Testis (tissue), 3 donors: Measurements from ENCODE around the gene MSRB1. TPM values are rescaled to one million over a fixed set of nuclear protein-coding genes. Genes with fewer than 3 reads are reported as not detected.

Source experiments
- DNase-seq: peaks from one replicate; pipeline ENCODE4 v3.0.0-alpha.2; 2019
- H3K27ac ChIP-seq, 2 donors: fragments of 200-600 bp; sonication (generic); one replicate each; pipeline ENCODE4 v1.5.1; 2019
- H3K27me3 ChIP-seq: fragments of 200-600 bp; sonication (generic); one replicate; pipeline ENCODE4 v1.5.1; 2019
- H3K36me3 ChIP-seq: fragments of 200-600 bp; sonication (generic); one replicate; pipeline ENCODE4 v1.5.1; 2017; ENCODE audit warnings: low read depth; ENCODE audit errors: missing control alignments
- H3K4me1 ChIP-seq: fragments of 200-600 bp; sonication (generic); one replicate; pipeline ENCODE4 v1.5.1; 2019
- H3K4me3 ChIP-seq, 2 donors: fragments of 200-600 bp; sonication (generic); one replicate each; pipeline ENCODE4 v1.5.1; 2017 to 2019
- H3K9me3 ChIP-seq: fragments of 200-600 bp; sonication (generic); one replicate; pipeline ENCODE4 v1.5.1; 2017
- CTCF ChIP-seq, 3 experiments: fragments of 450-650 bp in 2 of 3; fragments of 200-600 bp in 1 of 3; sonication (generic) in 1 of 3; IDR thresholded peaks; one replicate each; pipeline ENCODE4 v1.5.1; 2016 to 2019; ENCODE audit warnings: antibody characterized with exemption in 3 of 3, mild to moderate bottlenecking in 2 of 3, moderate library complexity in 1 of 3
- POLR2A ChIP-seq: fragments of 450-650 bp; IDR thresholded peaks from one replicate; pipeline ENCODE4 v1.6.1; 2017; ENCODE audit warnings: antibody characterized with exemption, mild to moderate bottlenecking, moderate library complexity
- WGBS, 2 donors: methylation state at CpG; one replicate each; pipeline ENCODE4 v1.1.5; 2018; 5-methylcytosine and 5-hydroxymethylcytosine counted together
- intact Hi-C: fragments of 100-400 bp; cut with DNase I; formaldehyde crosslinking; loops from one replicate; pipeline ENCODE4 v1.15.1; 2023; ENCODE audit warnings: low total_unique reads
- polyA plus RNA-seq: library from polyadenylated mRNA; stranded (reverse); fragments of 350-450 nt; fragmentation: Illumina TruSeq; extraction: RNeasy Lipid Tissue Mini Kit (QIAGEN cat#74804); gene quantifications from one replicate; pipeline ENCODE4 v1.2.3, GENCODE V29; 2014; ENCODE audit warnings: low read depth, low replicate concordance; ENCODE audit not compliant: insufficient read depth
- total RNA-seq, 2 donors: library from RNA; depleted of rRNA; stranded (reverse); fragments of >200 nt; gene quantifications; one replicate each; pipeline ENCODE4 v1.2.3, GENCODE V29; 2016

MSRB1 gene
- total and polyA plus RNA-seq, 3 donors from 2014 or later: 17.5 to 35.2 (median 19.8) TPM

GRCh38 chr16:1915732-1916639 is 27.0 kb downstream of the MSRB1 start:
- no peak for TF ChIP-seq POLR2A
- TF ChIP-seq CTCF (IDR thresholded peaks at IDR 0.05): no peak
- Histone ChIP-seq H3K4me1 (peaks cover 2% of the 10 kb centered on the region), H3K27me3 (no peaks in the 10 kb centered on the region), H3K36me3 (no peaks in the 10 kb centered on the region), H3K9me3 (no peaks in the 10 kb centered on the region), H3K4me3 (no peak overlapping the region), H3K27ac (no peak overlapping the region)
- intact Hi-C loops: no loop called here
- no peak for DNase-seq
- 69 to 85% methylated on average over 13 to 25 of the region's 25 CpGs for WGBS, 2 donors

- H3K36me3 ChIP-seq: no peaks in the 10 kb centered on the region
- H3K9me3 ChIP-seq: no peaks in the 10 kb centered on the region
- H3K4me1 ChIP-seq: peaks cover 2% of the 10 kb centered on the region
- TF ChIP-seq POLR2A (no peak), CTCF (IDR thresholded peaks at IDR 0.05) (no peak)
- no peaks in the 10 kb centered on the region for H3K27me3 ChIP-seq
- intact Hi-C loops: no loop called here
- H3K27ac ChIP-seq: no peak overlapping the region
- H3K4me3 ChIP-seq: no peak overlapping the region
- no peak for DNase-seq
- 75 to 82% methylated on average over 8 of the region's 8 CpGs for WGBS, 2 donors
These were observed 28.0 kb downstream of the MSRB1 start for GRCh38 chr16:1914988-1915387.

- Histone ChIP-seq H3K27ac (no peak overlapping the region), H3K27me3 (no peaks in the 10 kb centered on the region), H3K9me3 (no peaks in the 10 kb centered on the region), H3K4me1 (peaks cover 2% of the 10 kb centered on the region), H3K36me3 (no peaks in the 10 kb centered on the region), H3K4me3 (no peak overlapping the region)
- no peak for DNase-seq
- intact Hi-C loops: no loop called here
- 51 to 58% methylated on average over 9 to 15 of the region's 15 CpGs for WGBS, 2 donors
- no peak for TF ChIP-seq CTCF (IDR thresholded peaks at IDR 0.05)
- TF ChIP-seq POLR2A: no peak
These were observed 28.9 kb downstream of the MSRB1 start for GRCh38 chr16:1914084-1914608.

- no peak overlapping the region for H3K27ac ChIP-seq
- no peaks in the 10 kb centered on the region for H3K27me3 ChIP-seq
- intact Hi-C loops: no loop called here
- no peak for DNase-seq
- no peaks in the 10 kb centered on the region for H3K36me3 ChIP-seq
- no peaks in the 10 kb centered on the region for H3K9me3 ChIP-seq
- H3K4me3 ChIP-seq: no peak overlapping the region
- H3K4me1 ChIP-seq: peaks cover under 1% of the 10 kb centered on the region
- WGBS, 2 donors: 57% methylated on average over 7 to 21 of the region's 21 CpGs
- TF ChIP-seq CTCF (IDR thresholded peaks at IDR 0.05): no peak
These were observed 29.5 kb downstream of the MSRB1 start for GRCh38 chr16:1913327-1914083.
